ENCODE data around the gene STEAP3.

DNA sequence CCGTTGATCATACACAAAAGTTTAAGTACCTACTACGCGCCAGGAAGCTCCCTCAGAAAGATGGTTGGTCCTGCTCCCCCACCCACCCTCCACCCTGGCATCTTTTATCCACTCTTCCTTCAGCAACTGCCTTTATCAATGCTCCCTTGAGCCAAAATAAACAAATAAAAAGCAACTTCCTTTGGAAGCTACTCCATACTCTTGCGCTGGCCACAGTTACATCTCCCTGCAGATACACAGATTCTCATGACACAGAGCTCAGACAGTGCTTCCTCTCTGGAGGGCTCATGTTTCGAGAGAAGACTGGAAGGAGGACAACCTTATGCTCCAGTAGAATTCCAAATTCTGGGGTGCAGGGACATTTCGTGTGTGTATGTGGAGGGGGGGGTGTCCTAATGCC is 3.8 kb upstream of the STEAP3 start:
- no peak for TF ChIP-seq EZH2 (IDR thresholded peaks at IDR 0.05; ENCODE audit: low read length, missing control alignments)
- TF ChIP-seq, protein P1, sequence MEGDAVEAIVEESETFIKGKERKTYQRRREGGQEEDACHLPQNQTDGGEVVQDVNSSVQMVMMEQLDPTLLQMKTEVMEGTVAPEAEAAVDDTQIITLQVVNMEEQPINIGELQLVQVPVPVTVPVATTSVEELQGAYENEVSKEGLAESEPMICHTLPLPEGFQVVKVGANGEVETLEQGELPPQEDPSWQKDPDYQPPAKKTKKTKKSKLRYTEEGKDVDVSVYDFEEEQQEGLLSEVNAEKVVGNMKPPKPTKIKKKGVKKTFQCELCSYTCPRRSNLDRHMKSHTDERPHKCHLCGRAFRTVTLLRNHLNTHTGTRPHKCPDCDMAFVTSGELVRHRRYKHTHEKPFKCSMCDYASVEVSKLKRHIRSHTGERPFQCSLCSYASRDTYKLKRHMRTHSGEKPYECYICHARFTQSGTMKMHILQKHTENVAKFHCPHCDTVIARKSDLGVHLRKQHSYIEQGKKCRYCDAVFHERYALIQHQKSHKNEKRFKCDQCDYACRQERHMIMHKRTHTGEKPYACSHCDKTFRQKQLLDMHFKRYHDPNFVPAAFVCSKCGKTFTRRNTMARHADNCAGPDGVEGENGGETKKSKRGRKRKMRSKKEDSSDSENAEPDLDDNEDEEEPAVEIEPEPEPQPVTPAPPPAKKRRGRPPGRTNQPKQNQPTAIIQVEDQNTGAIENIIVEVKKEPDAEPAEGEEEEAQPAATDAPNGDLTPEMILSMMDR (conservative IDR thresholded peaks at IDR 0.05 in 1 of 2, IDR thresholded peaks at IDR 0.05 in 1 of 2; ENCODE audit: low read depth in 1 of 2, low read length in 2 of 2) = no peak

Data from fibroblast of lung (primary cell).